Cardiac atrium fibroblast (primary cell): ENCODE results near the gene MYO3B. TPM values are rescaled to one million over a fixed set of nuclear protein-coding genes. Genes with fewer than 3 reads are reported as not detected.

Source experiments
- total RNA-seq: library from RNA; depleted of rRNA; stranded (reverse); fragments of >200 nt; gene quantifications from 2 replicates; pipeline ENCODE4 v1.2.3, GENCODE V29; 2015

The MYO3B gene
- total RNA-seq, result under 0.01 TPM in 1 of 2 replicates, not detected in the other

GRCh38 chr2:170177950-170178781 lies at the start of gene MYO3B:
TSS of gene MYO3B (plus strand) at chr2:170178147. CDS start at chr2:170178288, 141 bp downstream.

